T-helper 9 cell (primary cell): ENCODE data around the gene EXOC5.
A peak's percentile ranks its signal among the peaks of the same experiment; 100 is the strongest.

Source experiments
- DNase-seq: peaks from one replicate; pipeline ENCODE4 v3.0.0-alpha.2; 2020
- total RNA-seq, 2 donors: gene quantifications; one replicate each; lab custom pipeline; 2026; lab: John Stamatoyannopoulos, UW

EXOC5 gene, protein sequence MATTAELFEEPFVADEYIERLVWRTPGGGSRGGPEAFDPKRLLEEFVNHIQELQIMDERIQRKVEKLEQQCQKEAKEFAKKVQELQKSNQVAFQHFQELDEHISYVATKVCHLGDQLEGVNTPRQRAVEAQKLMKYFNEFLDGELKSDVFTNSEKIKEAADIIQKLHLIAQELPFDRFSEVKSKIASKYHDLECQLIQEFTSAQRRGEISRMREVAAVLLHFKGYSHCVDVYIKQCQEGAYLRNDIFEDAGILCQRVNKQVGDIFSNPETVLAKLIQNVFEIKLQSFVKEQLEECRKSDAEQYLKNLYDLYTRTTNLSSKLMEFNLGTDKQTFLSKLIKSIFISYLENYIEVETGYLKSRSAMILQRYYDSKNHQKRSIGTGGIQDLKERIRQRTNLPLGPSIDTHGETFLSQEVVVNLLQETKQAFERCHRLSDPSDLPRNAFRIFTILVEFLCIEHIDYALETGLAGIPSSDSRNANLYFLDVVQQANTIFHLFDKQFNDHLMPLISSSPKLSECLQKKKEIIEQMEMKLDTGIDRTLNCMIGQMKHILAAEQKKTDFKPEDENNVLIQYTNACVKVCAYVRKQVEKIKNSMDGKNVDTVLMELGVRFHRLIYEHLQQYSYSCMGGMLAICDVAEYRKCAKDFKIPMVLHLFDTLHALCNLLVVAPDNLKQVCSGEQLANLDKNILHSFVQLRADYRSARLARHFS
- 49.7 to 109 reads per million in 2 donors for total RNA-seq

DNA sequence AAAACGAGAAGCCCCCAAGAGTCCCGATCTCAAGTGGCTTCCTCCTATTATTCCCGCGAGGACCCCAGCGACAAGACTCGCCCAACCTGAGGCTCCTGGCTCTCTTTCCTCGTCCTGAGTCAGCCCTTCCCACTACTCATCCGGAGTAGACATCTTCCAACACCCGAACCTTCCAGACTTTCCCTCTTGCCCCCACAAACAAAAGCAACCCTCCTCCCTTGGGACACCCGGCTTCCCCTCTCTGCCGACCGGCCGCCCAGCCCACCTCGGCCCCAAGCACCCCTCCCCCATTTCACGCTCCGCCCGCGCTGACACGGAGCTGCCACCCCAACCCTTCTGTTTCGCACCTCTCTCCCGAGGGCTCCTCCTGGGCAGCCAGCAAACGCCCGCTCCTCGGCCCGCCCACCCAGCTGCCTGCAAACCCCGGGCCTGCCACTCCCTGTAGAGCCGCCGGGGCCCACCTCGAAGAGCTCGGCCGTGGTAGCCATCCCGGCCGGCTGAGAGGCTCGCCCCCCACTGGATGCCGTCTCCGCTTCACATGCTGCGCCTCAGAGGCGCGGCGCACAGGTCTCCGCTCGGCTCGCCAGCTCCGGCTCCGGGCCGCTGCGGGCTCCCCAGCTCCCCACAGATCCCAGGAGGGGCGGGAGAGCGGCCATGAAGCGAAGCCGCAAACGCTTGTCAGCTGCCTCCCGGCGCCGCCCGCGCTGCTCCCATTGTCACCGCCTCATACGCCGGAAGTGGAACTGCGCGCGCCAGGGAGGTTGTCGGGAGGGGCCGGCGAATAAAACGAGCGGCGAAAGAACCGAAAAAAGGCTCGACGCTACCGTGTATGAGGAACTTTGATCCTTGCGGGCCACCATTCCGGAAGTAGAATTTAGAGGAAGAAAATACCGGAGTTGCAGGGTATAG is at the start of gene EXOC5, which contains the start of gene AP5M1:
TSS of gene EXOC5 (minus strand) at position 745 of the 909 bp plus-strand sequence. CDS start at position 488, 257 bp downstream.
TSS of gene AP5M1 (plus strand) at position 811 of the 909 bp plus-strand sequence. CDS start 344 bp downstream, outside the sequence.
- DNase-seq = peak; percentile 89

DNA sequence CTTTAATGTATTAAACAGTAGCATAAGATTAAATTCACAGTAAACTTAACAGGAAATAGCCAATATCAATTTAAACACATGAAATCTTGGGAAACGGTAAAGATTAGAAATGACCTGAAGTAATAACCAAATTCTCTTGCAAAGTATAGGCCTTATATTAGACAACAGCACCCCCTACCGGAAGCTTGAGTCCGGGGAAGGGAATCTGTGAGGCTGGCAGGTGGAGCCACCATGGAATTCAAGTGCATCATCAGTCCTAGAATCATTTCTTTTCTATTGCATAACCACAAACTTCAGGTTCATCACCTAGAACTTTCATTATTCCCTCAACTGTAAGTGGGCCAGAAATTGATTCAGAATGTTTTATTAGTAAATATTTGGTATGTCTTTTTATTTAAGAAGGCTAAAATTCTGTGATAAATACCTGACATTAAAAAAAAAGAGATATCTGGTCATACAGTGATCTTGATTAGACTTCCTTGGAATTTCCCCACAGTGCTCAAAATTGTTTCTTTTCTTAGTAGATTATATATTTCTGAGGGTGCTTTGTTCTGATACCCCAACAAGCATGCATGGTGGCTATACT is 48.6 kb upstream of the EXOC5 start:
- peak; percentile 68 for DNase-seq

DNA sequence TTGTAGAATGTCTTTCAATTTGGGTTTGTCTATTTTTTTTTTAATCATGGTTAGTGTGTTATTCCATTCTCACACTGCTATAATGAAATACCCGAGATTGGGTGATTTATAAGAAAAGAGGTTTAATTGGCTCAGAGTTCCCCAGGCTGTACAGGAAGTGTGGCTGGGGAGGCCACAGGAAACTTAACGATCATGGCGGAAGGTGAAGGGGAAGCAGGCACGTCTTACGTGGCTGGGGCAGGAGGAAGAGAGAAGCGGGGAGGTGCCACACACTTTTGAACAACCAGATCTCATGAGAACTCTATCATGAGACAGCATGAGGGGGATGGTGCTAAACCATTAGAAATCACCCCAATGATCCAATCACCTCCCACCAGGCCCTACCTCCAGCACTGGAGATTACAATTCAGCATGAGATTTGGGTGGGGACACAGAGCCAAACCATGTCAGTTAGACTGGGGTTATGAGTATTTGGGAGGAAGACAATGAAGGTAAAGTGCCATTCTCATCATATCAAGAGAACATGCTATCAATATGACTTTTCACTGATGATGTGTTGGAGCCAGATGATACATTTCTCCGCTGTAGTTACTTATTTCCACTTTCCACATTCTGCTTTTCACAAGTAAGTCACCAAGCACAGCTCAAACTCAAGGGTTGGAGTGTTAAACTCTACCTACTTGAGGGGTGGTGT is 45.8 kb upstream of the EXOC5 start:
- DNase-seq = no peak

DNA sequence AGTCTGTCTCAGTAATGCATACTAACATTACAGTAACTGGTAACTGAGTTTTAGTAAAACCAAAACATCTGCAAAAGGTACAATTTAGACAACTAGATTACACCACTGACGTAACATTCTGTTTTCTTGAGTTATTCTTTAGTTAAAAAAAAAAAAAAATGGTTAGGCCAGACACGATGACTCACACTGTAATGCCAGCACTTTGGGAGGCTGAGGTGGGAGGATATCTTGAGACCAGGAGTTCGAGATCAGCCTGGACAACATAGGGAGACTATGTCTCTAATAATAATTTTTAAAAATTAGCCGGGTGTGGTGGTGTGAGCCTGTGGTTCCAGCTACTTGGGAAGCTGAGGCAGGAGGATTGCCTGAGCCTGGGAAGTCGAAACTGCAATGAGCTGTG is 34.2 kb upstream of the EXOC5 start:
- no peak for DNase-seq

GRCh38 chr14:57299511-57299910 is 30.8 kb upstream of the EXOC5 start:
- no peak for DNase-seq

- DNase-seq = no peak
Observed at GRCh38 chr14:57297852-57298251, 29.1 kb upstream of the EXOC5 start.

DNA sequence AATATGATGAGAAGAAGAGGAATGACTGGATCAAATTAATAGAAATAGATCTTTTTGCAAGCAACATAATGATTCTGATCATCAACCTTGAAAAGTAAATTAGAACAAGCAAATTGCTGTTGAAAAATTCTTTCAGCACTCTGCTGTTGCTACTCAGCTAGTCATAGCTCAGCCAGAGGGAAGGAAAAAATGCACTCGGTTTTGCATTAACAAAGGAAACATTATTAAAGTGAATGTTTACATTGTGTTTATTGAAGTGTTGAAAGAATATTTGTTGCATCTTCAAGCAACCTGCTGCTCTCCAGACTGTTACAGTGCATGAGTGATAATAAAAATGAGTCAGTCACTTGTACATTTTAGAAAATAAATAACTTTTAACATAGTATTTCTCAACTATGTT is 26.5 kb upstream of the EXOC5 start:
- no peak for DNase-seq

- DNase-seq = no peak
Observed at GRCh38 chr14:57293866-57294837, 25.4 kb upstream of the EXOC5 start.

DNA sequence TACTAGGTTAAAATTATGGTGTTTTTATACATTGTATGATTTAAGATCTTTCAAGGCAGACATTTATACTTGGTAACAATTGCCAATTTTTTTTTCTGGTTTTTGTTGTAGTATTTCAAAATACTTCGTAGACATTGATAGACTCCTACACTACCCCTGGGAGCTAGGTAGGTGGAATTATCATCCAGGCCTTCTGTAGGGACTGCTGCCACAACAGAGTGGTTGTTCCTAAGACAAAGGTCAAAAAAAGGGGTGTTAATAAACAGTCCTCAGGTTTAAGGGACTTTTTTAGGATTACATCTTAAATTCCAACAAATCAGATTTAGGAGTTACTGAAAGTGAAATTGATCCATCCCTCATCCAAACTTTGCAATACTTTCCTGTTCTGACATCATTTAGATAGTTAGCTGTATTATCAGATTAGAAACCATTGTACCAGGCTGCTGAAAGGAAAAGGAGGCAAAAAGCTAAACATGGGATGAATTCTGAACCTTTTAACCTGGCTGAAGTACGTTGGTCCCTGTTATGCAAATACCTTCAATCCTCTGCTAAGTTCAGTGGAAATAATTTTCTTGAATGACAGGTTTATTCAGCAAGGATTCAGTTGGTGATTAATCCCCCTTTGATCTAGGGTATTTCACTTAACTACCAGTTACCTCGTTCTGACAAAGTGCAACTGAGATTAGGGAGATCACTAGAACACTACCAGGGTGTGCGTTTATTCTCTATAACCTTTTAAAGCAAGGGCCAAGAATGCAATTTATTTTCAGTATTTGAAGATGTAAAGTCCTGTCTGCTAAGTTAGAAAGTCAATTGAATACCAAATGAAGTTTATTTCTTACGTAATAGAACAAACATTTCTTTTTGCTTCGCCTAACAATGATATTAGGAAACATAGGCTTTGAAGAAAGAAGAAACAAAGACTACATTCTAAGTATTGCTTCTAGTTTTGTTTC is 23.3 kb upstream of the EXOC5 start:
- no peak for DNase-seq

DNA sequence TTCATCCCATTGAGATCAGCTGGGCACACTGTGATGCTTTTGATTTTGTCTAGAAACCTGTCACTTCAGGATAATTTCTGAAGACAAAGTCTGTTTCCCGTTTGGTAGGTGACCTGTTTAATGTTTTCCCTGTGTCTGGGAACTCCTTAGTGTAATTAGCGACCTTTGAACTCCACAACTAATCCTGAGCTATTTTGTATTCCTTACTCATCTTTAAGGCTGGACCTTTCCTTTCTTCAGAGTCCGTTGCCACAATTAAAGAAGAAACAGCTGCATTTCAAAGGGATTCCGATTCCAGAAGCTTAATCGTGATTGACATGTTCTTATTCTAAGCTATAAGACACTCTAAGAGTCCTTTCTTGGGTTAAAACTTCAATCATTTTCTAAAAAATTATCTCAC is 22.0 kb upstream of the EXOC5 start:
- no peak for DNase-seq

DNA sequence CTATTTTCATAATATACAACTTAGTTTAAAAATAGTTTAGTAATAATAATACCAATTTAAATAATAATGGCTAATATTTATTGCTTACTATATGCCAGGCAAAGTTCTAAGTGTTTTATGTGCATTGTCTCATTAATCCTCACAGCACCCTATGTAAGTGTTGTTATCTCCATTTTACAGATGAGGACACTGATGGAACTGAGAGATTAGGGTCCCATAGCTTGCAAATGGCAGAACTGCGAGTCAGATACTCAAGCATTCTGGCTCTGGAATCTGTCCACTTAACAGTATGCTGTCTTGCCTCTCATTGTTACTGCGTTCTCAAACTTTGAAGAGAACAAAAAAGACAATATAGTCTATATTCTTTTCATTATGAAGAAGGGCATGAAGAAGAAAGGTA is 19.0 kb upstream of the EXOC5 start:
- DNase-seq = no peak

DNA sequence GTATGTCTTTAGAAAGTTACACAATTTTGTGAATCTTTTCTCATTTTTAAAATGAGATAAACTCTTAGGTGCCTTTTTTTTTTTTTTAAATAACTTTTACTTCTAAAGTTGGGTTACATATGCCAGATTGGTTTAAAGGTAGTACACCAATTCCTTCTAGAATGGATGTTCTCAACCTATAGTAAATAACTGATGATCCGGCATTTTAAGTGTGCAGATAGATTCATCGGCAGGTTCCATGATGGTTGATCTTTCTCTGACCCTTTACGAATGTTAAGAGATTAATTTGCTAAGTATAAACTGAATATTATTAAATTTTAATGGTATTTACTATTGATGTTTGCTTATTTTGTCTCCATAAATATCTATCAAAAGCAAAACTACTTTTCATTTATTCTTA is 8.4 kb upstream of the EXOC5 start:
- DNase-seq = no peak

- no peak for DNase-seq
Observed at GRCh38 chr14:57275023-57275664, 6.4 kb upstream of the EXOC5 start.

GRCh38 chr14:57274551-57274950 is 5.8 kb upstream of the EXOC5 start:
- DNase-seq = no peak

DNA sequence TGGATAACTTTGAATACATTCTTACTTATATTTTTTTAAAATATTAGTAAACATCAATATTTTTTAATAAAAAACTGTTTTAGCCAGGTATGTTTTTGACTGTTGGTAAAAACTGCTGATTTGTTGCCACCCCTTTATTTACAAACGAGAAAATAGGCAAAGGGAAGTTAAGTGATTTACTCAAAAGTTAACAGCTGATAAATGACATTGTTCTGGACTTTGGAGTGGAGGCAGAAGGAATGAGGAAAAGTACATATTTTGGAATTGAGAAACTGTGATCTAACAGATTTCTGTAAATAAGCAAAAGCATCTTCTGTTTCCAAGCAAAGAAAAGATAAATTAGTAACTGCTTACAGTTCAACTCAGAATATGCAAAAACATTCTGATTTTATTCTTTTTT is 4.5 kb upstream of the EXOC5 start:
- DNase-seq = no peak

- DNase-seq = no peak
Observed at GRCh38 chr14:57266065-57266464, 2.6 kb downstream of the EXOC5 start.

GRCh38 chr14:57262117-57262516 is 6.6 kb downstream of the EXOC5 start:
- DNase-seq = no peak

GRCh38 chr14:57261604-57262003 is 7.1 kb downstream of the EXOC5 start:
- no peak for DNase-seq

GRCh38 chr14:57259672-57260071 is 9.0 kb downstream of the EXOC5 start:
- DNase-seq = no peak
